GM11168 (cell line): ENCODE data around the gene SRSF9.
"Not testable (repeated sequence)": the region's sequence is repeated elsewhere in the genome, so short reads cannot be mapped to it uniquely, and the experiment has no call there.

Experiments used
- in situ Hi-C: fragments of 300-500 bp; cut with MboI; formaldehyde crosslinking; loops from one replicate; pipeline ENCODE4 v1.12.0; 2022; ENCODE audit warnings: low sequenced_read_pairs; ENCODE audit not compliant: unreplicated experiment

The SRSF9 gene

GRCh38 chr12:120455302-120455701 lies 14.2 kb downstream of the SRSF9 start:
- in situ Hi-C loops: no loop called here

GRCh38 chr12:120453977-120454376 lies 15.6 kb downstream of the SRSF9 start:
- in situ Hi-C loops: no loop called here

DNA sequence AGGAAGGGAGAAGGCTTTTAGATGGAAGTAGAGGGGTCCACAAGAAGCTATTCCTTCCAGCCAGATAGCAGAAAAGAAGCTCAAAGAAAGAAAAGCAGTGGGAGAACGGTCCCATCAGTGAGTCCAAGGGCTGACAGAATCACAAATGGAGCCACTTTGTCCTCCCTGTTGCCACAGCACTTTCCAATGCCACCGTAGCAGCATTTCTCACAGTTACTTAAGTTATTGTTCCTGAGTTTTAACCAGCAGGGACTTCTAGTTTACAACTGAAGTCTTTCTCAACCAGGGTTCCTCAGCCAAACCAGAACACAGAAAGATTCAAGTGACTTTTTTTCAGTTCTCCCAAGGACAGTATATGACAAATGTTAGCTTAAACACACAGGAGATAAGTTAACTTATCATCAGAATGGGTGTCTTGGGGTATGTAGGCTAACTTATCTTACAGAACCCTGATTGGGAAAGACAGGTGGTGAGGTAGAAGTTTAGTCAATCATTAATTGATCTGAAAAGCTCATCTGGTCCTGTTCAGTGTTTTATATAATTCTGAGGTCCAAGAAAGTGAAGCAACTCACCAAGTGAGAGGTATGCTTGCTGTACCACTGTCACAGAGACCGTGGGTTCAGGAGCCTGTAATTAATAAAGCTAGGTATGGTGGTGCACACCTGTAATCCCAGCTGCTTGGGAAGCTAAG lies 16.3 kb downstream of the SRSF9 start:
- in situ Hi-C loops: no loop called here

- in situ Hi-C loops: not testable (repeated sequence)
These were observed 17.0 kb downstream of the SRSF9 start for GRCh38 chr12:120452524-120452923.

- in situ Hi-C loops: no loop called here
These were observed 21.6 kb downstream of the SRSF9 start for GRCh38 chr12:120447992-120448391.

GRCh38 chr12:120446844-120447178 lies 22.7 kb downstream of the SRSF9 start:
- in situ Hi-C loops: not testable (repeated sequence)

GRCh38 chr12:120445911-120446843 lies 23.4 kb downstream of the SRSF9 start, which contains the start of the genes GATC and TRIAP1:
GATC (plus strand) TSS chr12:120446444; CDS start chr12:120446481, 37 bp downstream.
TRIAP1 (minus strand) TSS chr12:120446384; CDS start chr12:120446372, 12 bp downstream.
- in situ Hi-C loops: no loop called here

DNA sequence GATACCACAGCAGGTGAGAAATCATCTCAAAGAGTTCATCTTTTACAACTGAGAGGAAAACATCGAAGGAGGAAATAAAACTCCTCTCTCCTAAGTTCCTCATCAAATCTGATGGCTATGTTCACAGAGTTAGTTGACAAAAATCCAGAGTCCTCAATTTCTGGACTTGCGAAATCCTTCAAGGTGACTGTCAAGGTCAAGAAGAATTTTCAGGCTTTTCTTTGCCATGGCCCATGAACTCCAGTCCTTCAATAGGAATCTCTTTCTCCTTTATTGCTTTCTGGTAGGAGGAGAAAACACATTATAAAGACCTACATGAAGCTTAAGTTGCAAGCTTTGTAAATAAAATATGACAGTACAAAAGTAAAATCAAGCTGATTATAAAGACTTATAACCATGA lies 24.9 kb downstream of the SRSF9 start:
- in situ Hi-C loops: no loop called here

DNA sequence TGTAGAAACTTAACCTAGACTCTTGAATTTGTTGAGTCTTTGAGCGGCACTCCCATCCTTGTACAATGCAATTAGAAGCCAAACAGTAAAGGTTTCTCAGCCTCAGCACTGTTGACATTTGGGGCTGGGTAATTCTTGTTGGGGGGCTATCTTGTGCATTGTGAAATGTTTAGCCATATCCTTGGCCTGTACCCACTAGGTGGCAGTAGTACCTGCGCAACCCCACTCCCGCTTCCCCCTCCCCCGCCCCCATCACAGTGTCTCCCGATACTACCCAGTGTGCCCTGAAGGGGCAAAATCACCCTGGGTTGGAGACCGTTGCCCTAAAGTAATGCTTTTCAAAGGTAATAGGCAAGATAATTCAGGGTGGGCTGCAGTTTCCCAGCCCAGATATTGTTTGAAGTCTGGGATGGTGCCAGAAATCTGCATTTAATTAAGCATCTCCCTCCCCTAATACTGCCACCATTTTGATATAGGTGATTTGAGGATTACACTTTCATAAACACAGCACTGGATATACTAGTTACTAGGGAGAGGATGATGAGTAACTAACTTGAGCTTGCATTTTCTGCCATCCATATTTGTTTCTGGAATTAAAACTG lies 29.8 kb downstream of the SRSF9 start:
- in situ Hi-C loops: loop anchor here (10.0 kb wide), 1 partner anchor 115 kb away; the partner anchor contains the start of gene PLA2G1B

GRCh38 chr12:120438495-120439198 lies 30.9 kb downstream of the SRSF9 start:
- in situ Hi-C loops: loop anchor here (10.0 kb wide), 1 partner anchor 114 kb away; the partner anchor contains the start of gene PLA2G1B

DNA sequence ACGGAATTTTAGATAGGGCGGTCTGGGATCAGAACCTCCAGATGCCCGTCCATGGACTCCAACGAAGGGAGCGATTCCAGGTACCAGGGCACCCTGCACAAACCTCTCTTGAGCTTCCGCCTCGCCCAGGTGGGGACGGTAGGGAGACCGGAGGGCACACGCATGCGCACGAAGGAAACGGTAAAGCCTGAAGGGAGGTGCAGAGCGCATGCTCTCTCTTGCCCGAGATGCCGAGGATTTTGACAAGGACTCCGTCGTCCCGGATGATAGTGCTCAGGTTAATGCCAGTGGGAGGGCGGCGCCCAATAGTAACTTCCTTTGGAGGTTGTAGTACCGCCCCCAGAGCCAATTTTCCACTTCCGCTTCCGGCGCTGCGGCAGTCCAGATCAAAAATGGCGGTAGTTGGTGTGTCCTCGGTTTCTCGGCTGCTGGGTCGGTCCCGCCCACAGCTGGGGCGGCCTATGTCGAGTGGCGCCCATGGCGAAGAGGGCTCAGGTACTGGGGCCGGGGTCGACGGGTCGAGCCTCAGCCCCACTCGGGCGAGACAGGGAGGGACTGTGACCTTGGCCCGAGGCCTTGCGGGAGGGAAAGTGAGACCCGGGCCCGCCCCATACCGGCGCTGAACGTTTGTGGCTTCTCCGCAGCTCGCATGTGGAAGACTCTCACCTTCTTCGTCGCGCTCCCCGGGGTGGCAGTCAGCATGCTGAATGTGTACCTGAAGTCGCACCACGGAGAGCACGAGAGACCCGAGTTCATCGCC lies 31.6 kb downstream of the SRSF9 start, which contains the start of gene COX6A1:
Gene COX6A1, plus strand, starts transcription at position 379 of the 760 bp plus-strand sequence. Its CDS starts 14 bp downstream, at position 393.
- in situ Hi-C loops: loop anchor here (10.0 kb wide), 1 partner anchor 113 kb away; the partner anchor contains the start of gene PLA2G1B

DNA sequence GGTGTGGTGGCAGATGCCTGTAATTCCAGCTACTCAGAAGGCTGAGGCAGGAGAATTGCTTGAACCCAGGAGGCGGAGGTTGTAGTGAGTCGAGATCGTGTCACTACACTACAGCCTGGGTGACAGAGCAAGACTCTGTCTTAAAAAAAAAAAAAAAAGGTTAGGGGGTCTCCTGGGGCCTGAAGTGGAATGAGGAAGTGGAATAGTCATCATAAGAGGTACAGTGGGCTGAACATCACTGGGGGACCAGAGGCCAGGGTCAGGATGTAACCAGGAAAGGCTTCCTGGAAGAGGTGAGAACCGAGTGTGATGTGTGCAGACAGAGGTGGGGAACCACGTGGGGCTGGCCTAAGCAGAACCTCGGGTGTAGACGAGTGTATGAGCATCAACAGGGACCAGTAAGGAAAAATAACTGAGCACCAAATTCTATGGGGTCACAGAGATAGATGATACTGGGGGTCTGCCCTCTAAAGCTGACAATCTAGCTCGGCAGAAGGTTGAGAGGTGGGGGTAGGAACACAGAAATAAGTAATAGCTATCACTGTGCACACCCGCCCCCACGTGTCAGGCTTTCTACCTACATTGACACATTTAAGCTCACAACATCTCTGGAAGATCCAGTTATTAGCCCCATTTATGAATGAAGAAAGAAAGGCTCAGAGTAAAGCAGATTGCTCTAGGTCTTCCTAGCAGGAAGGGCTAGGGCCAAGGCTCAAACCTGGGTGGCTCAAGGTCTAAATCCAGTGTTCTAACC lies 36.6 kb downstream of the SRSF9 start:
- in situ Hi-C loops: loop anchor here (10.0 kb wide), 1 partner anchor 108 kb away; the partner anchor contains the start of gene PLA2G1B

GRCh38 chr12:120429368-120429767 lies 40.2 kb downstream of the SRSF9 start:
- in situ Hi-C loops: no loop called here

DNA sequence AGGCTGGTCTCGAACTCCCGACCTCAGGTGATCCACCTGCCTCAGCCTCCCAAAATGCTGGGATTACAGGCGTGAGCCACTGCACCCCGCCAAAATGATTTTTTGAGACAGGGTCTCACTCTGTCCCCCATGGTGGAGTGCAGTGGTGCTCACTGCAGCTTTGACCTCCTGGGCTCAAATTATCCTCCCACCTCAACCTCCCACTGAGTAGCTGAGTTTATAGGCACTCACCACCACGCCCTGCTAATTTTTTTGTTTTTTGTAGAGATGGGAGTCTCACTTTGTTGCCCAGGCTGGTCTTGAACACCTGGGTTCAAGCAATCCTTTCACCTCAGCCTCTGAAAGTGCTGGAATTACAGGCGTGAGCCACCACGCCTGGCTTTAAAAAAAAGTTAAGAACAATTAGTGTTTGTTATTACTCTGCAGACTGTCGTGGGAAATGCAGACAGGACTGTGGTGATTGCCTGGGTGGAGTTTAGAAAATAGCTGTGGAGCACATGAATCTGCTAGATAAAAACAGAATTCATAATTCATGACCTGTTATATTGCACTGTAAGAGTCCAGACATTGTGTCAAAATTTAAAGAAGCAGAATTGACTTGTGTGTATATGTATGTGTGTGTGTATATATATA lies 40.8 kb downstream of the SRSF9 start:
- in situ Hi-C loops: no loop called here

DNA sequence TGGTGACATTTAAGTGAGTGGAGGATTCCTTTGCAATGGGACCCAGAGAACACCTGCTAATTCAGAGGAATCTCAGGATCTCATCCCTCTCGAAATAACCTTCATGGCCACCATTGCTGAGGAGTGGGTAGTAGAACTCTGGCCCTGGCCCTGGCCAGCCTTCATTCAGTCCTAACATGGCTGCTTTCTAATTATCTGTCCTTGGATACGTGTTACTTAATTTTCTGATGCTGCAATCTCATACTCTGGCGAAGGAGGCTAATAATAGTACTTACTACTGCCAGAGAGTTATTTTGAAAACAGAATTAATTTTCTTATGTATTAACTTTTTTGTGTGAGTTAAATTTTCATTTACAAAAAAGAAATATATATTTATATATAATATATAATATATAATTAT lies 43.8 kb downstream of the SRSF9 start:
- in situ Hi-C loops: no loop called here

DNA sequence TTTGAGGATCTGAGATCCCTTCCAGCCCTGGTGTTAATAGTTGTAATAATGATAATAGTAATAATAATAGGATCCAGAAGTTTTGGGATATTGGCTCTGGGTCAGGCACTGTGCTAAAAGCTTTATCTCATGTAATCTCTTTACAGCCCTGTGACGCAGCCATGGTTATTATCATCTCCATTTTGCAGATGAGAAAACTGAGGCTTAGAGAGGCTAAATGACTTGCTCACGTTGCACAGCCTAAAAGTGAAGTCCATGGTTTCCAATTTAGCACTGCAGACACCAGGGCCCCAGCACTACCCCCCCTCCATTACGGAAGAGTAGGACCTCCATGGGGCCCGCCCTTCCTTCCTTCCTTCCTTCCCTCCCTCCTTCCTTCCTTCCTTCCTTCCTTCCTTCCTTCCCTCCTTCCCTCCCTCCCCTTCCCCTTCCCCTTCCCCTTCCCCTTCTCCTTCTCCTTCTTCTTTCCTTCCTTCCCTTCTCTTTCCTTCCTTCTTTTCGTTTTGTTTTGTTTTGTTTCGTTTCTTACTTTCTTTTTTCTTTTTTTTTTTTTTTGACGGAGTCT lies 46.6 kb downstream of the SRSF9 start:
- in situ Hi-C loops: no loop called here

GRCh38 chr12:120421701-120422100 lies 47.8 kb downstream of the SRSF9 start:
- in situ Hi-C loops: no loop called here
